Adipose tissue (tissue), 3 donors: ENCODE results near the gene NAALADL2. TPM values are rescaled to one million over a fixed set of nuclear protein-coding genes. Genes with fewer than 3 reads are reported as not detected.
"Not testable (repeated sequence)": the region's sequence is repeated elsewhere in the genome, so short reads cannot be mapped to it uniquely, and the experiment has no call there.

Experiments
- H3K27ac ChIP-seq: one replicate; pipeline ENCODE4 v1.5.1; 2013; ENCODE audit warnings: low read depth, low read length
- WGBS, 3 donors: extraction: QIAGEN DNeasy Blood & Tissue Kit; methylation state at CpG; one replicate each; pipeline ENCODE4 v1.1.7; 2013; 5-methylcytosine and 5-hydroxymethylcytosine counted together
- polyA plus RNA-seq, 3 donors: library from polyadenylated mRNA; stranded (reverse); fragments of 200-250 nt; gene quantifications; one replicate each; pipeline ENCODE4 v1.2.3, GENCODE V29; 2013
- donor health status: healthy with polysubstance abuse.
- donor health status: Bipolar disorder and iron deficiency.
- donor health status: healthy.

NAALADL2 gene
- polyA plus RNA-seq, 3 donors: 0.67 to 2.1 (median 0.91) TPM

DNA sequence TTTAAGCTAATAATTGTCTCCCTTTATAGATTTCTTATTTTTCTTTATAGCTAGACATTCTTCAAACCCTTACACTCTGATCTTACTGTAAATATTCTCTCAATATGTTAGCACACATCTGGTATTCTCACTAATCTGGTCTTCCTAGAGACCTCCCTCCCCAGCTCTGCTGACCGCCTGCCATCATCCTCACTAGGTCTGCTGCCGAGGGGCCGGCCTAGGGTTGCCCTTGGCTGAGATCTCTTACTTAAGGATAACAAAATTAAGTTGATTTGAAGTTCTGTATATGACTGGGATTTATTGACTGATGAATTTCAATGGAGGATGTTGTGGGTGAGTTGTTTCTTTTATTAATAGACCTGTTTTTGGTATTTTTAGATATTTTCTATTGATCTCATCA lies 586.6 kb downstream of the NAALADL2 start:
- 90 to 95% (median 95%) methylated on average over 3 of the region's 3 CpGs for WGBS, 3 donors
- H3K27ac ChIP-seq: no peak overlapping the region

DNA sequence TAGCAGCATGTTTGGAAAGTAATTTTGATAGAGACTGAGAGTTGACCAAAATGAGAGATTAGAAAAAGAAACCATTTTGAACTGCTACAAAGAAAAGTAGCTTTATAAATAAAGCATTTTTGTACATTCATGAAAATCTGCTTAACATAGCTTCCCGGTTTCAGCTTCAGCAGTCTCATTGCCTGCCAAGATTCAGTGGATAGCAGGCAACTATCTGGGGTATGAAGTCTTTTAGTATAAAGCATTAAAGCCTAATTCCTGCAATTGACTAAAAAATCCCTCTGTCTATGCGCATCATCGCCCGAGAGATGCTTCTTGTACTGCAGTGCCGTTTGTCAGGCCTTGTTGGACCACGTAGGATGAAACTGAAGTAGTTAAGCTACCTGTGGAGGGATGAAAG lies 588.4 kb downstream of the NAALADL2 start:
- WGBS, 3 donors: 85 to 92% (median 87%) methylated on average over 6 of the region's 6 CpGs
- no peak overlapping the region for H3K27ac ChIP-seq

DNA sequence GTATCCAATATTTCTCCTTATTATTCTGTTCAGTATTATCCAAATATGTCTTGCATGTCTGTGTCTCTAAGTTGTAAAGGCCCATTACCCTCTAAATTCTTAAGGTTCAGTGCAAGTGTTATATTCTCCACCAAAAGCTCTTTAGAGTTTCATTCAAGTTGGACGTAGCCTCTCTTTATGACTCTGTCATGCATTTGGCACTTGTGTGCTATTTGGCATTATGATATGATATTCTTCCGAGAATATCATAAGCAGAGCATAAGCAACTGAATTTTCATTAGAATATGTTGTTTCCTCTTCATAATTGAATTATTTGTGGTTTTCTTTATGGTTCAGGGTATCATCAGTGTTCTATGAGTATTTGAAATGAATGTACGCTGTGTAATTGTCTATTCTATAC lies 594.2 kb downstream of the NAALADL2 start:
- 90 to 93% (median 93%) methylated on average over 3 of the region's 3 CpGs for WGBS, 3 donors
- H3K27ac ChIP-seq: no peak overlapping the region

DNA sequence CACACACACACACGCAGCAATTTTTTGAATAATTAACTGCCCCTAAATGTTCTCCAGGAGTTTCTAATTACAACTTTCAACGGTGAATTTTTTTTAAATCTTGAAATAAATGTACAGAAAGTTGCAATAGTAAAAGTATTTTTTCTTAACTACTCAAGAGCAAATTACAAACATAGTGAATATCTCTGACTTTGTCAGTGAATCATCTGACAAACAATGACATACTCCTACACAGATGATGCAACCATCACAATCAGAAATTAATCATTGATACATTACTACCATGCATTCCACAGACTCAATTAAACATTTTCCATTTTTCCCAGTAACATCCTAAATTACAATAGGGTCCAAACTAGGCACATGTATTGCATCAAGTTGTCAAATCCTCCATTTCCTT lies 597.3 kb downstream of the NAALADL2 start:
- WGBS, 3 donors: 73 to 87% (median 81%) methylated on average over 2 of the region's 2 CpGs

DNA sequence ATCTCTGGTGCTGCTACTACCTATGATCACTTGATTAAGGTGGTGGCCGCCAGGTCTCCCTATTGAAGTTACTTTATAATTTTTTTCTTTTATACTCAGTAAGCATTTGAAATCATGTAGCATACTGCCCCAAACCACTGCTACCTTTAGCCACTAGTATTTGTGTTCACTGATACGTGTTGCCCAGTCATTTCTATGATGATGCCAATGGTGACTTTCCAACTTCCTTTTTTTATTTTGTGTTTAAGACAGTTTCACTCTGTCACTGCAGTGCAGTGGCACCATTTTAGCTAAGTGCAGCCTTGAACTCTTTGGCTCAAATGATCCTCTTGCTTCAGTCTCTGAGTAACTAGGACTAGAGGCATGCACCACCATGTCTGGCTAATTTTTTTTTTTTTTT lies 598.2 kb downstream of the NAALADL2 start:
- 86 to 93% (median 93%) methylated on average over 2 of the region's 2 CpGs for WGBS, 3 donors
- H3K27ac ChIP-seq: no peak overlapping the region

More for the DNA sequence above, 597.3 kb downstream of the NAALADL2 start:
- H3K27ac ChIP-seq: no peak overlapping the region

DNA sequence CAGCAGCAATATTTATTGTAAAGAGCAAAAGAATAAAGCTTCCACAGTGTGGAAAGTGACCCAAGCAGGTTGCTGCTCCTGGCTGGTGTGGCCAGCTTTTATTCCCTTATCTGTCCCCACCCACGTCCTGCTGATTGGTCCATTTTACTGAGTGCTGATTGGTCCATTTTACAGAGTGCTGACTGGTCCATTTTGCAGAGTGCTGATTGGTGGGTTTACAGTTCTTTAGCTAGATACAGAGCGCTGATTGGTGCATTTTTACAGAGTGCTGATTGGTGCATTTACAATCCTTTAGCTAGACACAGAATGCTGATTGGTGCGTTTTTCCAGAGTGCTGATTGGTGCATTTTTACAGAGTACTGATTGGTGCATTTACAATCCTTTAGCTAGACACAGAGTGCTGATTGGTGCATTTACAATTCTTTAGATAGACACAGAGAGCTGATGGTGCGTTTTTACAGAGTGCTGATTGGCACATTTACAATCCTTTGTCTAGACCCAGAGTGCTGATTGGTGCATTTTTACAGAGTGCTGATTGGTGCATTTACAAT lies 601.8 kb downstream of the NAALADL2 start:
- WGBS, 3 donors: 86 to 91% (median 91%) methylated on average over 4 of the region's 4 CpGs
- H3K27ac ChIP-seq: not testable (repeated sequence)

DNA sequence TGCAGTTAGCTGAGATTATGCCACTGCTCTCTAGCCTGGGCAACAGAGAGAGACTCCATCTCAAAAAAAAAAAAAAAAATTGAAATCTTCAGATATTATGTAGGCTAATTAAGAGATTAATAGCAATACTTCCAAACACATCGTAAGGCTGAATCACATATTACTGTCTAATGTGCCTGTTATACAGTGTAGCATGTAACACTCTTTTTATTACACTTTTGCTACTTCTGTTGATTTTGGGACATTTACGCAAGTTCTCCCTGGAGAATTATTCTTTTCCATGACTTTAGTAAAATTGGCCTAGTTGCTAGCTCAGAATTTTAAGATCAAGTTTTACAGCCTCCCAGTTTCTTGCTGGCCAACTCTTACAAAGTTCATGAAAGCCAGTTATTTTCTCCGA lies 605.2 kb downstream of the NAALADL2 start:
- 67 to 89% (median 74%) methylated on average over 3 of the region's 3 CpGs for WGBS, 3 donors
- H3K27ac ChIP-seq: no peak overlapping the region

DNA sequence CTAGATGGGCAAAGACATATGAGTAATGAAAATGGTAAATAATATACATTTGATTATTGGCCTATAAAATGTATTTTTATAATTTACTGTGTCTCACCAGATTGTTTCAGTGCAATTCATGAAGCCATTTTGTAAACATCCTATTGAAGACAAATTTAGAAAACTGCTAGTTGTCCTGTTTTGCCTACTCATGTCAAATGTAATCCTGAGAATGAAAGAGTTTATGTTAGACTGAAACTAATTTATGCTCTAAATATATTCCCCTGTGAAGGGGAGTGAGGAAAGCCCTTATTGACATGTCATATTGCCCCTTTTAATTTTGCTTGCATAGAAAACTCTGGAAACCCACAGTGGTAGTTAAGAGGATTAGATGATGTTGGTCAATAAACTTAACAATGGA lies 610.0 kb downstream of the NAALADL2 start:
- no peak overlapping the region for H3K27ac ChIP-seq

DNA sequence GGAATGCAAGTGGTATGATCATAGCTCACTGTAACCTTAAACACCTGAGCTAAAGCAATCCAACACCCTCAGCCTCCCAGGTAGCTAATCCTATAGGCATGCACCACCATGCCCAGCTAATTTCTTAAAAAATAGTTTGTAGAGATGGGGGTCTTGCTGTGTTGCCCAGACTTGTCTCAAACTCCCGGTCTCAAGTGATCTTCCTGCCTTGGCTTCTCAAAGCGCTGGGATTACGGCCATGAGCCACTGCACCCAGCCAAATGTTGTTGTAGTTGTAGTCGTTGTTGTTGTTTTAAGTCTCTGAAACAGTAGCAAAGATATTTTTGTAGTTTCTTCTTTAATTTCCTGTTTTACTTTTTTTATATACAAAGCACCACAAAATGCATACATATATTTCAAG lies 616.6 kb downstream of the NAALADL2 start:
- no peak overlapping the region for H3K27ac ChIP-seq
- WGBS, 3 donors: 90 to 93% (median 91%) methylated on average over 4 of the region's 4 CpGs

DNA sequence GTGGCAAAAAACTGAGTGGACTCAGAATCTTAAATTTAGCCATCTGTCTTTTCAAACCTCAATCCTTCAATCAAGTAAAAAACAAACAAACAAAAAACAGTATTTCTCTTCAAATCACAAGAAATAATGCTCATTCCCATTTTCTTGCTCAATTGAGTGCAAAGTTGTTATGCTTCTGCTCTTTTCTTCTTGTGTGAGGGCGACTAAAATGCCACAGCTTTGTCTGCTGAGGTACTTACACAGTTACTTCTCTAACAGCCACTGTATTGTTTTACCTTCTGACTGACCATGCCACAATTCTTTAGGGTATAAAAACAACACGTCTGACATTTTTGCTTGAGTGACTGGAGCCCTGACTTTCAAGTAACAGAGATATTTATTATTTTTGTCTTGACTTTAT lies 617.4 kb downstream of the NAALADL2 start:
- 41 to 44% (median 44%) methylated on average over 2 of the region's 2 CpGs for WGBS, 3 donors
- no peak overlapping the region for H3K27ac ChIP-seq

DNA sequence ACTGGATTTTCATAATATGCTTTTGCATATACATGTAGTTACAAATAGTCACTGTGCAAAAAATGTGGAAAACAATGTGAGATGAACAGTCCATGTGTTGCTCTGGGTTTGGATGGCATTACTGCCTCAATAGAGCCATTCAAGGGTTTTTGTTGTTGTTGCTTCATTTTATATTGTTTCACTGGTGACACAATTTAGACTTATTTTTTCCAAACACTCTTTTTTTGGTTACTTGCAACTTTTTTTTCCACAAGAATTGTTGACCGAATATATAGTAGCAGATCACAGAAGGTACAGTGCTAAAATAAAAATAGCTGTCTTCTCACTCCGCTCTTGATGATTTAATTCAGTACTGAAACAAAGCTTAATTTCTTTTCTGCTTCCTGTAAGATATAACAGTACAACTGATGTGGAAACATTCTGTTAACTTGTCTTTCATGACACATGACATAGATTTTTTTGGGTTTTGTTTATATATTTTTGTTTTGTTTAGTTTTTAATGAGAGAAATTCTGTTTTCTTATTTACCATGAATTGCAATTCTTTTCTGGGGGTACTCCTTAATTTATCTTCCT lies 618.6 kb downstream of the NAALADL2 start:
- WGBS, 3 donors: 65 to 94% (median 66%) methylated on average over 2 of the region's 2 CpGs
- H3K27ac ChIP-seq: no peak overlapping the region

DNA sequence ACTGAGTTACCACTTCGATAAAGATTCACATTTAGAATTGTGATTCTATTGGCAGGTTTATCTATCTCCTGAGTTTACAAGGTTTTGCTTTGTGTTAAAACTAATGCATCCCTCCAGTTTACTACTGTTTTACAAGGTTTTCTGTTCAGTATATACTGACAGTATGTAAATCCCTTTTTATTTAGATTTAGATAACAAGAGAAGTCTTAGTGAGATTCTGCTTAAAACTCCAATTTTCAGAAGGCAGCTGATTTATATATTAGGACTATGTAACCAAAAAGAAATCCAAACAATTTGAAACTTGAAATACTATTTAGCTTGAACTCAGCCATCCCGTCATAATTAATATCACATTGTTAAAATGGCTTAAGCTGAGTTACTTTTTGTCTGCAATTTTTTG lies 619.2 kb downstream of the NAALADL2 start:
- no peak overlapping the region for H3K27ac ChIP-seq
- WGBS, 3 donors: 65 to 85% (median 83%) methylated on average over 2 of the region's 2 CpGs

DNA sequence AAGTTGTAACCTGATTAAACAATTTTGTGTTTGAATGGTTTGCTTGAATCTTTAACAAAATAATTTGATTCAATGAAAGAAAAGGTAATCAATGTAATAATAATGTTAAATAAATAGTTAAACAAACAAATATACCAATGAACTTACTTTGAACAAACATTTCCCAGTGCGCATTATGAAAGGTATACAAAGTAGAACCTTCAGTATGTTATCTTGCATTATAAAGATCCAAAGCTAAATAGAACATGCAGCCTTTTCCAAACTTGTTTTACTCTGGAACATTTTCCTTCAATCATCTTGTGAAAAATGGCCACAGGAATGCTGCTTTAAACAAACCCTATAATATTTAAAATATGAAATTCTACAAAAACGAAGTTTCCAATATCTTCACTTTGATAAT lies 620.0 kb downstream of the NAALADL2 start:
- WGBS, 3 donors: 51 to 71% (median 67%) methylated on average over 2 of the region's 2 CpGs
- H3K27ac ChIP-seq: no peak overlapping the region

DNA sequence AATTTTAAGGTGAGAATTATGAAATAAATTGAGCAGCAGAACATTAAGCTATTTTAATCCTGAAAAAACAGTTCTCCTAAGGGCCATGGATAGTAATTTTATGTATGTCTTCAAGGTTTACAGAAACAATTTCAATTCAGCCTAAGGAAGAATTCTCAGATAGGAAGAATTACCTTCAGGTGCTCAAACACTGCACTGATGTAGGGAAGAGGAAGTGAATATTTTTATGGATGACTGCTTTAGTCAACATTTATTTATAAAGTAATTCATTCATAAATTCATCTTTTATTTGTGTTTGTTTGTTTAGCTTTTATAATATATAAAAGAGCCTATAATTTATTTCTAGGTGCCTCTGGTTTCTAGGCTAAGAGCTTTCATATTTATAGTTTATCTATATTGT lies 620.7 kb downstream of the NAALADL2 start:
- H3K27ac ChIP-seq: no peak overlapping the region

DNA sequence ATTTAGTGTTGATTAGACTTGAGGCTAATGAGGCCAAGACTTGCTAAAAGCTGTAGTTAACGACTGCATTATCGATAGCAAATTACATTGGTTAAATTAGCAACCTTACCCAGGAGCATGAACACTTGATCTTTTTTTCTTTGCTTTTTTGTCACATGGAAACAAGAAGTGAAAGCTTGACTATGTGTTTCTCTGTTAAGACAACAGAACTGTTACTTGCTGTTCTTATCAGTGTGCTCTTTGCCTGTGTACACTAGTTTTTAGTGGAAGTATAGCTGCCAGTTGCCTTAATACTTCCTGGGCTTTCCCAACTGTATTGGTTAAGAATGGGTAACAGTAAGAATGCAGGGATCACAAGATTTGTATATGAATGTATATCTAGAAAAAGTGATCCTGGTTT lies 625.5 kb downstream of the NAALADL2 start:
- no peak overlapping the region for H3K27ac ChIP-seq
- 53 to 92% (median 85%) methylated on average over 2 of the region's 2 CpGs for whole genome bisulfite sequencing, 3 donors

DNA sequence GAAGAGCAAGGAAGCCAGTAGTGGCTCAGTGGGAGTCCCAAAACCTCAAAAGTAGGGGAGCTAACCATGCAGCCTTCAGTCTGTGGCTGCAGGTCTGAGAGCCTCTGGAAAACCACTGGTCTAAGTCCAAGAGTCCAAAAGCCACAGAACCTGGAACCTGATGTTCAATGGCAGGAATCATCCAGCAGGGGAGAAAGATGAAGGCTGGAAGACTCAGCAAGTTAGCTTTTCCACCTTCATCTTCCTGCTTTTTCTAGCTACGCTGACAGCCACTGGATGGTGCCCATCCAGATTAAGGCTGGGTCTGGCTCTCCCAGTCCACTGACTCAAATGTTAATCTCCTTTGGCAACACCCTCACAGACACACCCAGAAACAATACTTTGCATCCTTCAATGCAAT lies 626.3 kb downstream of the NAALADL2 start:
- whole genome bisulfite sequencing, 3 donors: 96 to 100% (median 100%) methylated on average over 1 of the region's 1 CpG

DNA sequence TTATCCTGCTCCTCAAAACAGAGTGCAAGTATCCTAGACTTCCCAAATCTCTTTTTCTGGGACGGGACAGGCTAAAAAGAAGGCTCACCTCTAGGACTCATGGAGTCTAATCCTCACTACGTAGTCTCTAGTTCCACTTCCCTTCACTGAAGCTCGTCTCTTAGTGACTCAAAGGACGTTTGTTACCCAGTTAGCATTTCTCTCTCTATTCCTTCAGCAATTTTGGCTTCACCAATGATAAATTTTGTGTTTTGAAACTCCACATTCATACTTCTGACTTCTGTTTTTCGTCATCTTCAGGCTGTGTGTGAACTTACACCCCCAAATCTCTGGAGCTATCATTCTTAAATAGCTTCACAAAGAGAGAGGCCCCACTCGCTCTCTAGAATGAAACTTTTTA lies 627.1 kb downstream of the NAALADL2 start:
- 58 to 69% (median 63%) methylated on average over 6 of the region's 6 CpGs for WGBS, 3 donors
- no peak overlapping the region for H3K27ac ChIP-seq

More for the DNA sequence above, 626.3 kb downstream of the NAALADL2 start:
- no peak overlapping the region for H3K27ac ChIP-seq

DNA sequence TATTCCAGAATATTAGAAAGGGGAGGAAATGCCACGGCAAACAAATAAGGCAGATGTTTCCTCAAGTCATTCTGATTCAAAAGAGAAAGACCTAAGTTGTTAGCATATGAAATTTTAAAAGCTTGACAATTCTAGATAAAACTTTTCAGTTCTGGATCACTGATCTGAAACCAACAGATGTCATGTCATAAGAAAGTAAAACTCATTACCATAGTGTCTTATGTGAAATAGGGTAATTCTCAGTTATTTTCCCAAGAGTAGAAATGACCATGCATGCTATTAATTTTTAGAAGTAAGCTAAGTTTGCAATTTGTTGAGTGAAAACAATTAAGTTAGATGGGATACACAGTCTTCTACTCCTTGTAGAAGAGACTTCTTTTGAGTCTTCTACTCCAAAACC lies 630.3 kb downstream of the NAALADL2 start:
- WGBS, 3 donors: 70 to 88% (median 81%) methylated on average over 1 of the region's 1 CpG
- no peak overlapping the region for H3K27ac ChIP-seq

DNA sequence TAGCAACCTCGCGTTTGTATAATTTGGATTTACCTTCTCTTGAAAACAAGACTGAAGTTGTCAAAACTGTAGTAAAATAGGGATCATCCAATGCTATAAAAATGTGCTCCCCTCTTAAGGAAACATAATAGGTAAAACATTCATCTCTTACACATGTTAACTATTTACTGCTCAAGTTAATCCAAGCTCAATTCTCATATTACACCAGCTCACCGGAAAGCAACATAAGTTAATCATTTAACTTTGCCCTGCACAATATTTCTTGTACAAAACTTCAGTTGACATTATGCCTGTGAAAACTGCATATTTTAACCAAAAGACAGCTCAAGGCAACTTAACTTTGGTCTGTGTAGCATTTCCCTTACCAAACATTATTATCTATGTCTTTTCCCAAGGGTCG lies 634.2 kb downstream of the NAALADL2 start:
- no peak overlapping the region for H3K27ac ChIP-seq
- WGBS, 3 donors: 39 to 92% (median 89%) methylated on average over 4 of the region's 4 CpGs

DNA sequence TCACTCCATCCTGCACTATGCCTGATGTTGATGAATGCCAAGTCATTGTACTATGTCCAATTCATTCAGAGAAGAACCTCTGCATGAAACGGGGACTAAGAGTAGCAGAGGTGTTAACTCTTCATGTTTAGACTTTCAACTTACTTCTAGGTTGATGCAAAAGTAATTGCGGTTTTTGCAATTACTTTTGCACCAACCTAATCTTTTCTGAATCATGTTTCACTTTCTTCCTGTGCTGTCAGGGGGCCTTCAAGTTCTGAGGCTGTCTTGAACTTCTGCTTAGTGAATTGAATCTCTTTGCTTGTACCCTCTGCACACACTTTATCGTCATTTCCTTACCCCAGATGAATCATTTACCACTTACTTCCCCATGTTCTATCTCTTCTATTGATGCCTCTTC lies 636.2 kb downstream of the NAALADL2 start:
- H3K27ac ChIP-seq: no peak overlapping the region
- 48 to 62% (median 54%) methylated on average over 3 of the region's 3 CpGs for WGBS, 3 donors

DNA sequence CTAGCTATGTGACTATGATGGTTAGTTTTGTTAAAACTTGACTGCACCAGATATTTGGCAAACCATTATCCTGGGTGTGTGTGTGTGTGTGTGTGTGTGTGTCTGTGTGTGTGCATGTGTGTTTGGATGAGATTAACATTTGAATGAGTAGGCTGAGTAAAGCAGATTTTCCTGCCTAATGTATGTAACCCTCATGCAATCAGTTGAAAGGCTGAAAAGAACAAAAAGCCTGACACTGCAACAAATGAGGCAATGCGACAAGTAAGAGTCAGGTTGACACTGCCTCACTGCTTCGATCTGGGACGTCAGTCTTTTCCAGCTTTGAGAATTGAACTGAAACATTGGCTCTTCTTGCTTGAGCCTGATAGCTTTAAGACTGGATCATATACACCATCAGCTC lies 643.0 kb downstream of the NAALADL2 start:
- 76 to 98% (median 93%) methylated on average over 3 of the region's 3 CpGs for WGBS, 3 donors
- H3K27ac ChIP-seq: no peak overlapping the region
